NB4 (cell line): ENCODE measurements around the gene HDAC4.

Experiments
- DNase-seq: peaks from one replicate; pipeline ENCODE4 v3.0.0; 2010; ENCODE audit warnings: low read depth
- H3K4me3 ChIP-seq: one replicate; pipeline ENCODE4 v1.5.1; 2011; ENCODE audit warnings: mild to moderate bottlenecking, low read depth, low read length, moderate library complexity
- MYC ChIP-seq: IDR thresholded peaks from 2 replicates; pipeline ENCODE4 v1.6.1; 2011; ENCODE audit warnings: low read depth, low read length
- POLR2A ChIP-seq: IDR thresholded peaks from 2 replicates; pipeline ENCODE4 v1.6.1; 2011; ENCODE audit warnings: mild to moderate bottlenecking; ENCODE audit not compliant: insufficient read length; ENCODE audit errors: extremely low read depth
- TF ChIP-seq, protein P1 (sequence below): IDR thresholded peaks from 2 replicates; pipeline ENCODE4 v1.6.1; 2011; ENCODE audit warnings: low read depth, low read length
- TF ChIP-seq, protein P2 (sequence below): IDR thresholded peaks from one replicate; pipeline ENCODE4 v1.5.1; 2012; ENCODE audit warnings: low read depth, low read length

HDAC4 gene

DNA sequence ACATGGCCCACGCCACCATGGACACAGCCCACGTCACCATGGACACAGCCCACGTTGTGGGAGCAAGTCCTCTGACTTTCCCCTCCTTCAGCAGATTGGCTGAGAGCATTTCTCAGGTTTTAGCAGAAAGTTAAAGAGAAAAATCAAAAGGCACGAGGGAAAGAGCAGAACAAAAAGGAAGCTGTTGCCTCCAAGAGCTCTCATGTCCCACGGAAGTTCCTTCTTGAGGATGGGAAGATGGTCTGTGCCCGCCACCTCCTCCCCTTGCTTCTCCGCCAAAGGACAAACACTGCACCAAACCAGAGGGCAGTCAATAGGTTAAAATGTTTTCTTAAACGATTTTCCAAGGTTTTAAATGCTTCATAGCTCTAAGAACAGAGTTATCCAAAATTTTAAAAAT lies 148.4 kb downstream of the HDAC4 start:
- DNase-seq, result no peak
- TF ChIP-seq, protein P1, sequence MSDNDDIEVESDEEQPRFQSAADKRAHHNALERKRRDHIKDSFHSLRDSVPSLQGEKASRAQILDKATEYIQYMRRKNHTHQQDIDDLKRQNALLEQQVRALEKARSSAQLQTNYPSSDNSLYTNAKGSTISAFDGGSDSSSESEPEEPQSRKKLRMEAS, result no peak
- TF ChIP-seq MYC, result no peak
- TF ChIP-seq, protein P2, sequence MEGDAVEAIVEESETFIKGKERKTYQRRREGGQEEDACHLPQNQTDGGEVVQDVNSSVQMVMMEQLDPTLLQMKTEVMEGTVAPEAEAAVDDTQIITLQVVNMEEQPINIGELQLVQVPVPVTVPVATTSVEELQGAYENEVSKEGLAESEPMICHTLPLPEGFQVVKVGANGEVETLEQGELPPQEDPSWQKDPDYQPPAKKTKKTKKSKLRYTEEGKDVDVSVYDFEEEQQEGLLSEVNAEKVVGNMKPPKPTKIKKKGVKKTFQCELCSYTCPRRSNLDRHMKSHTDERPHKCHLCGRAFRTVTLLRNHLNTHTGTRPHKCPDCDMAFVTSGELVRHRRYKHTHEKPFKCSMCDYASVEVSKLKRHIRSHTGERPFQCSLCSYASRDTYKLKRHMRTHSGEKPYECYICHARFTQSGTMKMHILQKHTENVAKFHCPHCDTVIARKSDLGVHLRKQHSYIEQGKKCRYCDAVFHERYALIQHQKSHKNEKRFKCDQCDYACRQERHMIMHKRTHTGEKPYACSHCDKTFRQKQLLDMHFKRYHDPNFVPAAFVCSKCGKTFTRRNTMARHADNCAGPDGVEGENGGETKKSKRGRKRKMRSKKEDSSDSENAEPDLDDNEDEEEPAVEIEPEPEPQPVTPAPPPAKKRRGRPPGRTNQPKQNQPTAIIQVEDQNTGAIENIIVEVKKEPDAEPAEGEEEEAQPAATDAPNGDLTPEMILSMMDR, result no peak
- peak overlapping the region; percentile 29 for H3K4me3 ChIP-seq

DNA sequence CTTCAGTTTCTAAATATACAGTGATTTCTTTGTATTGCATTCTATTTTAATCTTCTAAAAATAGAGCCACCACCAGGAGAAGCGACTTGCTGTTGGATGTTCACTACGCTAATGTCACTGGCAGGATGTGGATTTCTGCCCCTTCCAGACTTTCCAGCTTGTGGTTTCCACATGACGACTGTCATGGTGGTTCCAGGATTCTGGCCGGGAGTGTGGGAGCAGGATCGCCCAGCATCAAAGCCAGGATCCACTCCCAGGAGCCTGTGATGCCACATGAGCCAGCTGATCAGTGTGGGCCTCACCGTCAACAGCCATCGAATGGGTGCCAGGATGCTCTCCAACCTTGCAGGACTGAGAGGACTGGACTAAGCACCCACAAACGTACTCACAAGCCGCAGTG lies 148.8 kb downstream of the HDAC4 start:
- TF ChIP-seq, protein P1, result no peak
- H3K4me3 ChIP-seq, result no peak overlapping the region
- no peak for DNase-seq

DNA sequence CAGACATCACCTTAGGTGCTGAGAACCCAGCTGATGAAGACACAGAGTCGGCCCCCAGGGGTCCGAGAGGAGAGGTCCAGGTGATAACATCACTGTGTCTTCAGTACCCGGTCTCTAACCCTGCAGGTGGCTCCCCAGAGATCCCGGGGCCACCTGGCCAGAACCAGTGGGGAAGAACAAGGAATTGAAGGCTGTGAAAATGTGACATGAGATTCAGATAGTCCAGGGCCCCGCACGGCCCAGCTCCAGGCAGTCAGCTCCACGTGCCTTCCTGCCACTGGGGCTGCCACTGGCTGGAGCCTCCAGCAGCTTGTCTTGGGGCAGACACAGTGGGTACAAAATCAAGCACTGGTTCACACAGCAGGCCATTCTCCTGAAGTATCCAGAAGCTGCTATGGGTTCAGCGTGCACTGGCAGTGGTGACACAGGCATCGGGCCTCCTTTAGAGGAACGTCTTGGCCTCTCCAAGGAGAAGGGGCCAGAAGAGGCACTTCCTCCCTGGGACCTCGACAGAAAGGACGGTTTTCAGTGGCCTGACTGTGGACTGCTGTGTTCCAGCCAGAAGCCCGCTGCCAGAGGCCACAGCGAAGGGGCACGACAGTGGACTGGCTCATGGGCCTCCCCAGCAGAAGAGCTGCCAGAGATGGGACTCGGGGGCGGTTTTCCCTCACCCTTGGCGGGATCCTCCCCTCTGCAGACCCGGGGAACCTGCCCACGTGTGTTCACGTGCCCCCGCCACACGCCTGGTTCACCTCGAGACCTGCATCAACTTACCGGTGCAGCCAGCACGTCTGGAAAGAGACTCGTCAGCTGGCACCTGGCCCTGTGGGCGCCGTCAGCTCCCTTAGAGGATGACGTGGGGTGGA lies 150.4 kb downstream of the HDAC4 start:
- DNase-seq, result no peak
- TF ChIP-seq MYC, result no peak
- TF ChIP-seq POLR2A, result no peak
- TF ChIP-seq, protein P1, result no peak
- TF ChIP-seq, protein P2, result no peak
- no peak overlapping the region for H3K4me3 ChIP-seq

DNA sequence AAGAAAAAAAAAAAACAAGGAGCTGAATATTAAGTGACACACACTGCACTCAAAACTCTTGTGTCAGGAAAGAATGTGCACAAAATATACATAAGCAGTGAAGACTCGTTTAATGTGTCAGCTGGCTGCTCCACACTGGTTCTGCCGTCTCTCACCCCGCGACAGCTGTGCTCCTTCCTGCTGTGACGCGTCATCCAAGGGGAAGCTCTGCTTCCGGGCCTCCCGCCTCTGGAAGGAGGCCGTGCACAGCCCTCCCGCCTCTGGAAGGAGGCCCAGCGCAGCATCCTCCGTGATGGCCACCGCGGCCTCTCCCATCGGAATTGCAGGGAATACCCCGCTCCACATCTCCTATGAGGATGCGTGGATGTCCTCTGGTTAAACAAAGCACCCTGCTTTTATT lies 151.0 kb downstream of the HDAC4 start:
- no peak for DNase-seq
- no peak overlapping the region for H3K4me3 ChIP-seq
- no peak for TF ChIP-seq POLR2A
- TF ChIP-seq, protein P2, result no peak

DNA sequence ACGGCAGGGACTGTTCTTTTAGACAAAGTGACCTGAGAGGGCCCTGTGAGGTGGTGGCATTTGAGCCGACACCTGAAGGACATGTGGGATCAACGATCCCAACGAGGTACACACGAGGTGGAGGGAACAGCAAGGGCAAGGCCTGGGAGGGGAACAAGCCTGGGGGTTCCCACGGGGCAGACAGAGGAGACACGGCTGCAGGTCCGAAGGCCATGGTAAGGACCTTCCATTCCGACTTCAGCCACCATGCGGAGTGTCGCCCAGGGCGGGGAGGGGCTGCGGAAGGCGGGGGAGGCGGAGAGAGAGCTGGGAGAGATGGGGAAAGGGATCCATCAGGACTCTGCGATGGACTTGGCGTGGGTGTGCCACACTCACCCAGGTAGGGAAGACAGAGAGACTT lies 151.8 kb downstream of the HDAC4 start:
- H3K4me3 ChIP-seq, result no peak overlapping the region
- TF ChIP-seq, protein P2, result no peak
- TF ChIP-seq, protein P1, result no peak
- TF ChIP-seq POLR2A (no peak), MYC (no peak)
- no peak for DNase-seq

DNA sequence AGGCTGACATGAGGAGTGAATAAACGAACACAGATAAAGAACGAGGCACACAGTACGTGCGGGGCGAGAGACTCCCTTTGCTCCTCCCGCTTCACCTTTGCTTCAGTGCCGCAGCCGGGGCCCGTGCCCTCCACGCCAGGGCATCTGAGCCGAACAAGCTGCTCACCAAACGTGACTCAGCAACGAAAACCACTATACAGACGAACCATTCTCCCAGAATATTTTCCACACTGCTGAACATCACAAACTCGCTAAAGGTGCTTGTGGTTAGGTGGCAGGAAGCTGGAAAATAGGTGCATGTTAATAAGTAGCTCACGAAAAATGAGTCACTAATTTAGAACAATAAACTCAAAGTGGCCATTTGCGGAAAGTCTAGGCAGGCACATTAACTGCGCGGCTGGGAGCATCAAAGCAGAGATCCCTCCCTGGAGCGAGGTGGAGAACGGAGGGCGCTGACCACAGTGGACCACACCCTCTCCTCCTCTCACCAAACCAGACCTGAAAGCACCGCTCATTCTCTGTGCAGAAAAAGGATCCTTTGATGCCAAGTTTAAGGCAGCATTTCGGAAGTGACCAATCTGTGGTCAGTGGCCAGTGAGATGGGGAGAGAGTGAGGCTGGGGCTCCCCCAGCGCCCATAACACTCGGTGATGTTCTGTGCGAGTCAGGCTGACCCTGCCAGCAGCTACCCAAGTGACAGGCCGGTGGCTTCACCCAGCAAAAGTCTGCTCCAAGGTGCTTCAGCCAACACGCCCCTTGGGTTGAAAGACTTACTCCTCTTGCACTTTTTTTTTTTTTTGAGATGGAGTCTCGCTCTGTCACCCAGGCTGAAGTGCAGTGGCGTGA lies 153.2 kb downstream of the HDAC4 start:
- no peak for DNase-seq
- TF ChIP-seq POLR2A (no peak), MYC (no peak)
- TF ChIP-seq, protein P1, result no peak
- TF ChIP-seq, protein P2, result no peak
- H3K4me3 ChIP-seq, result no peak overlapping the region
